Right ventricle myocardium inferior (tissue), 1 donor: ENCODE data around the gene AAMP. TPM values are rescaled to one million over a fixed set of nuclear protein-coding genes. Genes with fewer than 3 reads are reported as not detected.

Source experiments
- ATAC-seq: fragments of 200-7000 bp; cut with Tn5 transposase; one replicate; pipeline ENCODE4 v1.9.1; 2020; ENCODE audit warnings: mild to moderate bottlenecking, moderate library complexity
- DNase-seq: peaks from one replicate; pipeline ENCODE4 v3.0.0; 2021; ENCODE audit errors: missing footprints
- intact Hi-C: fragments of 100-400 bp; cut with DNase I; formaldehyde crosslinking; loops from one replicate; pipeline ENCODE4 v1.11.0; 2022
- total RNA-seq: library from RNA; stranded (reverse); fragmentation: NEBNext Ultra II Directional; extraction: Animal tissue kit (Norgen Biotek cat#: 25700); gene quantifications from one replicate; pipeline ENCODE4 v1.2.1, GENCODE V29; 2021
- donor health status: DM: no; HTN: yes; CAD: no; lungs with severe emphysema.

The AAMP gene
- total RNA-seq, 1 donor from 2014 or later = 50.6 TPM

DNA sequence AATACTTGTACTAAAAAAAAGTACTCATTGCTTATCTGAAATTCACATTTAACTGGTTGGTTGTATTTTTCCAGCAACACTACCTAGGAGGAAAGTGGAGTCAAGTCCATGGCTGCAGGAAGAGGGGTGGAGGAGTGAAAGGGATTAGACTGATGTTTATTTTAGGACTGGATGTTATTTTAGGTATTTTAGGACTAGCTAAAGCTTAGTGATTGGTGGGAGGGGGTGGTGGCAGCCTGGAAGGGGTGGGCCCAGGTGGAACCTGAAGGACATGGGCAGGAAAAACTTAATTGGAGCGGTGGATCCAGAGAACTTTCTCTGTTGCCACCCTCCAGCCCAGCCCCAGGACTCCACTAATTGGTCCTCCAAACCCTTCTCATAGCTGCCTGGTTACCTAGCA, 26.3 kb upstream of the AAMP start:
- DNase-seq (no peak), ATAC-seq (no peak)
- intact Hi-C loops = no loop called here

DNA sequence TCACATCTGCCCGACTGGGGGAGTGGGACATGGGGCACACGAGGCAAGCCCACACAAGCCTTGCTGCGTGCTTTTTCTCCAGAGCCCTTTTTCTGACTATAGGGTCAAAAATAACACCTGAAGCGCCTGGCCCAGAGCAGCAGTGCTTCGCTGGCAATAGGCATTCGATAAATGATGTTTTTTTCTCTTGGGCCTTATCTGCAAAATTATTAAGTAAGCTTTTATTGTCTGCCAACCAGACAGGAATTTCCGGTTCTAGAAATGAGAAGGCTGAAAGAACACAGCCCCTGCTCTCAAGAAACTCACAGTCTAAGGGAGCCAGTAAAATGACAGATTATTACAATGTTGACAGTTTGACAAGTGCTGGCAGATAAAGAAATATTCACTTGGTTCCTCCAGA, 25.1 kb upstream of the AAMP start:
- DNase-seq (no peak), ATAC-seq (no peak)
- intact Hi-C loops = no loop called here

DNA sequence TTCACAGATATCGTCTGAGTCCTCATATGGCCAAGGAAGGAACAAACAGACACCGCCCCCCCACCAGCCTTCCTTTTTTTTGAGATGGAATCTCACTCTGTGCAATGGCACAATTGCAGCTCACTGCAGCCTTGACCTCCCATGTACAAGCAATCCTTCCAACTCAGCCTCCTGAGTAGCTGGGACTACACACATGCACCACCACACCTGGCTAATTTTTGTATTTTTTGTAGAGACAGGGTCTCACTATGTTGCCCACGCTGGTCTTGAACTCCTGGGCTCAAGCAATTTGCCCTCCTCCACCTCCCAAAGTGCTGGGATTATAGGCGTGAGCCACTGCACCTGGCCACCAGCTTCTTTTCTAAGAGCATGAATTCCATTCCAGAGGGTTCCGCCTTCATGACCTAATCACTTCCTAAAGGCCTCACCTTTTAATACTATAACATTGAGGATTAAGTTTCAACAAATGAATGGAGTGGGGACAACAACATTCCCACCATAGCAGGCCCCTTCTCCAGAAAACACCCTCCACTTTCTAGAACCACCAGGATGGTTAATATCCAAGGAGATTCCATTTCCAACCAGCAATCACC, 24.6 kb upstream of the AAMP start:
- ATAC-seq (no peak), DNase-seq (no peak)
- intact Hi-C loops = loop anchor here (5.0 kb wide), 2 partner anchors 73 to 173 kb away; no protein-coding TSS in a partner anchor

DNA sequence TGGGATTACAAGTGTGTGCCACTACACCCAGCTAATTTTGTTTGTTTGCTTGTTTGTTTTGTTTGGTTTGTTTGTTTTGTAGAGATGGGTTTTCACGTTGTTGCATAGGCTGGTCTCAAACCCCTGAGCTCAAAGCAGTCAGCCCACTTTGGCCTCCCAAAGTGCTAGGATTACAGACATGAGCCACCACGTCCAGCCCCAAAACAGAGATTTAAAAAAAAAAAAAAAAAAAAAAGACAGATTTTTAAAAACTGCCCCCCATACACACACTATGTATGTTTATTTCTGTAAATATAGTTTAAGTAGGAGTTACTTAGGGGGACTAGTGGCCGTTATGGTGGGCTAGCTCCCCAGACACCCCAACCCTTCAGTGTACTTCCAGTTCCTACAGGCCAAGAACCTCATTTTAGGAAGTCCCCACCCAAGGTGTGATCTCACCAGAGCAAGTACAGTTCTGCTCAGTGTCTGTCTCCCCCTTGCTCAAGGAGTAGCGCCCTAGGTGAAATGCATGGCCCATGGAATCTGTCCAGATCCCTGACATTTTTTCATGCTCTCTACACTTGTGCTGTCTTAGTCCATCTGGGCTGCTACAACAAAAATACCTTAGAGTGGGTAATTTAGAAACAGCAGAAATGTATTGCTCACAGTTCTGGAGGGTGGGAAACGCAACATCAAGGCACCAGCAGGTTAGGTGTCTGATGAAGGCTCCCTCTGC, 23.9 kb upstream of the AAMP start:
- DNase-seq = no peak
- ATAC-seq = no peak
- intact Hi-C loops = loop anchor here (5.0 kb wide), 2 partner anchors 73 to 173 kb away; no protein-coding TSS in a partner anchor

DNA sequence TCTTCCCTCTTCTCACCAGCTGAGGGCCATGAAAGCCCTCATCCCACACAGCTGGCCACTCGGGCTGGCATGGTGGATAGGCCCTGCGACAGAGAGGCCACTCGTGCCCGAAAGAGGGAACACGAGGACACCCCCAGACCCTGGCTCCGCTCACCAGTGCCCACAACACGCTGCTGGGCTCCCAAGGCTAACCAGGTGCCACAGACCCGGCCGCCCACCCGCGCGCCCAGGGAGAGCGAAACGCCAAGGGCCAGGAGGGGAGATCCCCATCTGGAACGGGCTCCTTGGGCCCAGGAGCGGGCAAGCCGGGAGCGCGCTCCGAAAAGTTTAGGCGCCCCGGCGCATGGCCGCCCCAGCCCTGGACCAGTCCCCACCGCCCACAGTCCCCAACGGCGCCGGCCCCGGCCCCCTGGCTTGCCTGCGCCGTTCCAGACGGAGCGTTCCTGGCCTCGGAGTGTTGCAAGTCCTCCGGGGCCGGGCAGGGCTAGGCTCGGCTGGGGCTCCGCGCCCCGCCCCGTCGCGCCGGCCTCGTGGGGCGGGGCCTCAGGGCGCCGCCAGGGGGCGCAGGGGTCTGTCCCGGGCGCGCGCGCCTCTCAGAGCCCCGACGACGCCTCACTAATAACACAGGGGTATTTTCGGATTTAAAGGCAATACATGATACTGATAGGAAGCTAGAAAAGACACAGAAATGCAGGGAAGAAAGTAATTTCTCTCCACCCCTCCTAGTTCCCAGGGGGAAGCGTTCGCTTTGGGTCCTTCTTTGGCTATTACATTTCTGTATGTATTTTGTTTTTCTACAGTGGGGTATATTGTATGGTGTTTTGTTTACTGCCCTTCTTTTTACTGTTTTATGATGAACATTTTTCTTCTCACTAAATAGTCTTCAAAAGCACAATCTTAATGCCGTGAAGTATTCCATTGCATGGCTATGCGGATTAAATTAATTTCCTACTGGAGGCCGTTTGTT, 22.4 kb upstream of the AAMP start, which contains the start of gene TMBIM1:
Gene TMBIM1, minus strand, starts transcription at position 456 of the 967 bp plus-strand sequence. CDS start 10,362 bp downstream, outside the sequence.
- peak; percentile 94 for ATAC-seq
- DNase-seq = peak; percentile 95
- intact Hi-C loops = loop anchor here (1.0 to 5.0 kb wide), 3 partner anchors 22 to 175 kb away; partner anchors contain the start of genes AAMP and PNKD

DNA sequence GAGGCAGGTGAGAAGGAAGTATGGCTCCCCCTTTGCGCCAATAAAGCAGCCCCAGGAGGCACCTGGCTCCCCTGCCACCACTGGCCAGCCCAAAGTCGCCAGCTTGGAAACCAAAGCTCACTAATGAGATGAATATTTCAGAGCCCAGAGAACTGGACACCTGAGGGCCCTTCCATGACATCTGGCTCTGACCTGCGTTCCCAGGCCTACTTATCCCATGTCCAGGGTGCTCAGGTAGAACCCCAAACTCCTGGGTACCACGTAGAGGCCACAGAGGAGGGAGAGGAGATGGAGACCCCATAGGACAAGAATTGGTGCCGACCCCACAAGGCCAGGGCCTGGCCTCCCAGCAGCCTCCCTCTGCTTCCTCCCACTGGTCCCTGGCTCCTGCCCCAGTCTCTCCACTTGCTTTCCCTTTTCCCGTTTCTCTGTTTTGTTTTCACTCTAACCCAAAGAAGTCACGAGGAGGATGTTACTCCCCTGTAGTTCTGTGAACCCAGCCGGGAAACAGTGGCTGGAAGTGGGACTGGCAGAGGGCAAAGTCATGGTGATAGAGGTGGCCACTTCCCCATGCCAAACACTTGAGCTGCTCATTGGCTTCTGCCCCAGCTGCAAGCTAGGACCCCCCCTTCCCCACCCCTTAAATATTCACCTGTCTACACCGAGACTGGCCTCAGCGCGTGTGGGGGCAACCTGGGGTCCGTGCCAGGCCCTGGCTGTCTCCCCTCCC, 21.5 kb upstream of the AAMP start:
- intact Hi-C loops = loop anchor here (1.0 to 5.0 kb wide), 4 partner anchors 21 to 176 kb away; partner anchors contain the start of genes AAMP and PNKD
- ATAC-seq (peak; percentile 17), DNase-seq (no peak)

DNA sequence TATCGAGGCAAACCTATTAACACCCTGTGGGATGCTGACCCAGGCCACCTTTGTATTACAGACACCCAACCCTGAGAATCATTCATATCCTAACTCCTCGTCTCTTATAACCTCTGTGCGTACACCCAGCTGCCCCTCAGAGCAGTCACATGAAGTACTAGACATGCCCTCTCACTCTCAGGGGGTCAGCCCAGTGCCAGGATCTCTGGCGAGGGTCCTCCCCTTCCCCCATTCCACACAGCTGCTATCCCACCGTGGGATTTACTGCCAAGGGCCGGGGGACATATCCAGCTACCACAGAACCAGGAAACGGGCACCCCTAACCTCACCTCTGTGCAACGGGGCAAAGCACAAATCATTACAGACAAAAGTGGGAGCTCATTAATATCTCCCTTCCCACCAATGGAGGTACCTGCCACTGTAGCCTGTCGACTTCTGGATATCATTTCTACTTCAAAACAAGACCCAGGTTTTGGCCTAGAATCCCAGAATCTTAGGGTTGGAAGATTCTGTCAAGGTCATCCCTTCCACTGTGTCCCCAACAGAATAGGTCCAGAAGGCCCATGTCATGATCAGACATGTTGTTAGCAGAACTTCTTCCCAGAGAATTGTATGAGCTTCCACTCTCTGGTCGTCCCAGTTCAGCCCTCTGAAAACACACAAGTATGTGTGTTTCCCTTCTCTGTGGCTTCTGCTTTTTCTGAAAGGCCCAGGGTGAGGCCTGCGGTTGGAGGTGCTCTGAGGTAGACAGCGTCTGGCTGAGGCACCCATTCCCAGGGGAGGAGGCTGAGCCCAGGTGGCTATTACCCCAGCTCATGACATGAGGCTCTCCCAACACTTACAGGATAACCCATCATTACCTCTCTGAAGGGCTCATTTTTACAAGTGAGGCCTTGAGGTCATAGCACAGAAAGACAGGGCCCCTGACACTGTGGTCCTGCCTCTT, 20.7 kb upstream of the AAMP start:
- intact Hi-C loops = loop anchor here (2.0 to 5.0 kb wide), 3 partner anchors 77 to 177 kb away; no protein-coding TSS in a partner anchor
- DNase-seq = no peak
- ATAC-seq = no peak

DNA sequence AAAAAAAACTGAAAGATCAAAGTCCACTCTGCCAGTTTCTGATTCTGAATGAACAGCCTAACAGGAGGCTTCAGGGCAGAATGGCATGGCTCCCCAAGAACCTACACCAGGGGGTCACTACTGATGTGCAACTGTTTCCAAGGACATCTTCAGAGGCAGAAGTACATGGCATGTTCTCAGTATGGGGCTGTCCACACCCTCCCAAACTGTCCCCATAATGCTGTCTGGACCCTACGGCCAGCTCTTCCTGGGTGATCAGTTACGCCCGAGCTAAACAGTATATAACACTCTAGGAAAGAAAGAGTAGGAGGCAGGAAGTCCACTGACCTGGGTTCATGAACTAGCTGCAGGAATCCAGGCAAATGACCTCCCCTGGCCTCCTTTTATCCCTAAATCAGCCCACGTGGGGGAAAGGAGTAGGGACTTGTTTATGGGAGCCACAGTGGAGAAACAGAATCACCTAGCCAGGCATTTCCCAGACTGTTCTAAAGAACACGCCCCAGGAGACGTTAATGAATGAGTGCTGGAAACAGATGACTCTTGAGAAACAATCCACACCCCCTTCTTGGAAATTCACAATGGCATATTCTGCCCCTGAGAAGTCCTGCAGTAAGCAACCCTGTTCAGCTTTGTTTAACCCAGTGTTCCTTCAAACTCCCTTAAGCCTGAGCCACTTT, 19.8 kb upstream of the AAMP start:
- ATAC-seq = no peak
- no peak for DNase-seq
- intact Hi-C loops = loop anchor here (2.0 to 10.0 kb wide), 4 partner anchors 78 to 275 kb away; partner anchors contain the start of genes CNOT9 and USP37

DNA sequence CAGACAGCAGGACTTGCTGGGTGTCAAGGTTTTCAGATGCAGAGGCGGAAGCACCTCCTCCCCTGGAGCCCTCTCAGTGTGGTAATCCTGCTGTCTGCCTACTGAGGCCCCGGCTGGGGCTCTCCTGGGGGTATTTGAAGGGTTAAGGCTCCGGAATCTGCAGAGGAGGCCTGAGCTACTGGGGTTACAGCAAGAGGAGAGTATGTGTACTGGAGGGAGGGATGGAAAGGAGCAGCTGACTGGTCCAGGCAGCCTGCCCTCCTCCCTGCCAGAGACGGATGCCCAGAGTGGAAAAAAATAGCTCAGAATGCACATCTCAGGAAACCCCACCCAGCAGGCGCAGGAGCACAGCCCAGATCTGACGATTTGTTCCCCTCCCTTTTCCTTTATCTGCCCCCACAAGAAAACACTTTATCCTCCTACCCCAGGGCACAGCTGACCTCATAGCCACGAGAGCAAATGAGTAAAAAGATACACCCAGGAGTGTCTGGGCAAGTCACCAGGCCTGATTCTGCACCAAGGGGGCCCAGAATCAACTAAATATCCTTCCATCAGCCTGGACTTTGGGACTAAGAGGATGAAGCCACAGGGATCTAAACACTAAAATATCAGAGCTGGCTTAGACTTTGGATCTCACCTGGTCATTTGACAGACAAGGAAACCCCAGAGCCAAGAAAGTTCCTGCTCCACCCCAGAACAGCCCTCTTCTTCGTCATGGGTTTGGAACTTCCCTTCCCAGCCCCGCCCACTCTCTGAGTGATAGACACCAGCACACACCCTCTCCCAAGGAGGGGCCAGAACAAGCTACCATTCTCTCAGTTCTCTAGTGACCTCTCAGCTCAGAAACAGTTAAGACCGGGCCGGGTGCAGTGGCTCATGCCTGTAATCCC, 16.9 kb upstream of the AAMP start:
- intact Hi-C loops = loop anchor here (2.0 to 10.0 kb wide), 2 partner anchors 16 to 278 kb away; partner anchors contain the start of genes AAMP, CNOT9, PNKD and USP37
- peak; percentile 89 for ATAC-seq
- DNase-seq = peak; percentile 93

DNA sequence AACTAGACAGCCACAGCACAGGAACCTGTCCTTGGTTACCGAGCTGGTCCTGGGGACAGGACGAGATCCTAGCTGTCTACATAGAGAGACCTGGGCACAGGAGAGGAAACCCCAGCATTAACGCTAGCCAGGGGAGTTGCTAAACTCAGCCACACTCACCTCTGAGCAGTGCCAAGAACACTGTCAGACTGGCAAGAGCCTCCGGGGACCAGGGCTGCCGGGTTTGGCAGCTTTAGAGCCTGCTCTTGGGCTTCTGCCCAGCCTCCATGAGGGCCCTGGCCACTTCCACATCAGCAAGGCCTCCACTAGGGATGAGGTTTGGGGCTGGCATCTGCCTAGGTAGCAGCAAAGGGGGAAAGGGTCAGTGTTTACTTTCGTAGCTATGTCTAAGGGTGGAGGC, 15.7 kb upstream of the AAMP start:
- intact Hi-C loops = loop anchor here (2.0 to 10.0 kb wide), 2 partner anchors 15 to 279 kb away; partner anchors contain the start of genes AAMP, CNOT9, PNKD and USP37
- ATAC-seq (peak; percentile 33), DNase-seq (peak; percentile 77)

DNA sequence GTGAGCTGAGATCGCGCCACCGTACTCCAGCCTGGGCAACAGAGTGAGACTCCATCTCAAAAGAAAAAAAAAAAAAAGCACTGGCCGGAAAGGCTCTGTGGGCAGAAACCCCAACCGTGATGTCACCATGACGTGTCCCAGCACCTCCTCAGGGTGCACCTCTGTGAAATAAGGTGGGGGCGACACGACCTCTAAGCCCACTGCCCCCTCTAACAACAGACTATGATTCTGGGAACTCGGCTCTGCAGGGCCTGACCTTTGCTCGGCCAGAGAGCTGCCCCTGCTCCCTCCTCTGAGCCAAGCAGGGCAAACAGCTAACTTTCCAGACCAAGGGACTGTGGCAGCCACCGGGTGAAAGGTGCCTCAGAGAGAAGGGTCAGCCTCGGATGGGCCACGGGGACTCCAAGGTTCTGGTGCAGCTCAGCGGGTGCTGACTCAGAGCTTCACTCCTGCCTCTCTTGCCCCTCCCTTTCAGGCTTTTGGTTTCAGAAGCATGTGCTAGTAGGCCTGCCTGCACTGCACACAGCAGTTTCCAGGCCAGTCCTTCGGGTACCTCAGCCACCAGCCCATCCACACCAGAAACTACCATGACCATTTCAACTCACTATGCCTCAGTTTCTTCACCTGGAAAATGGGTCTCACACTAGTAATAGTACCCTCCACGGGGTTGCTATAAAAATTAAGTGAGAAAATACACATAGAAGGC, 14.3 kb upstream of the AAMP start:
- ATAC-seq (no peak), DNase-seq (no peak)
- intact Hi-C loops = loop anchor here (10.0 kb wide), 1 partner anchor 281 kb away; the partner anchor contains the start of genes CNOT9 and USP37

DNA sequence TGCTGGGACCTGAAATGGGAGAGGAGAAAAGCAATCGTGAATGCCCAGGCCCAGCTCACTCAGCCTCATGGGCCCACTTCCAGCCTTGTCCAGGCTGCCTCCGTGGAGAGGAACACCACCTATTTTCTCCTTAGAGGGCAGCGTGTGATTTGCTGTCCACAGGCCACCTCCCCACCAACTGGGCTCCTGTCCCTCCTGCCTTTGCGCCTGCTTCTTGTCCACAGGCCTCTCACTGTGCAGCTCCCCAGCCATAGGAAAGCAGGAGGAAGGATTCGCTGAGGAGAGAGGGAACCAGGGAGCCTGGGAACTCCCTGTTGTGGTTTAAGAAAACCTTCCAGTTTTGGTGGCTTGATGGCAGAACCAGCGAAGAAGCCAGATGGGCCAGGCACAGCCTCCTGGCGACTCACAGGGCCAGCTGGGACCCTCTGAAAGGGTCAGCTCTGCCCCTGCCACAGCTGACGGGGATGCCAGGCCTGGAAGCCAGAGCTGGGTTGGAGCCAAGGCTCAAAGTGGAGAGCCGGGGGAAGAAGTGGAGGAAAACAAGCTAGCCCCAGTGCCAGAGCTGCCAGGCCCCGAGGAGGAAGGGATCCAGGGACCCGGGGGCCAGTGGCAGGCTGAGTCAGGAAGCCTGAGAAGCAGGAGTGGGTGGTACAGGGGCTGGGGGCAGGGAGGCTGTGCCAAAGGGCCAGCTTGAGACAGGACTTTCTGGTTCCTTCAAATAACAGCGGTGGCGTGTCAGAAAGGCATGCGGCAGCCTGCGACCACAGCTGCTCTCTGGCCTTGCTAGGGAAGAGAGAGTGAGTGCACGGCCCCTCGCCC, 12.4 kb upstream of the AAMP start:
- ATAC-seq (peak; percentile 4), DNase-seq (no peak)
- intact Hi-C loops = loop anchor here (10.0 kb wide), 1 partner anchor 282 kb away; the partner anchor contains the start of genes CNOT9 and USP37

DNA sequence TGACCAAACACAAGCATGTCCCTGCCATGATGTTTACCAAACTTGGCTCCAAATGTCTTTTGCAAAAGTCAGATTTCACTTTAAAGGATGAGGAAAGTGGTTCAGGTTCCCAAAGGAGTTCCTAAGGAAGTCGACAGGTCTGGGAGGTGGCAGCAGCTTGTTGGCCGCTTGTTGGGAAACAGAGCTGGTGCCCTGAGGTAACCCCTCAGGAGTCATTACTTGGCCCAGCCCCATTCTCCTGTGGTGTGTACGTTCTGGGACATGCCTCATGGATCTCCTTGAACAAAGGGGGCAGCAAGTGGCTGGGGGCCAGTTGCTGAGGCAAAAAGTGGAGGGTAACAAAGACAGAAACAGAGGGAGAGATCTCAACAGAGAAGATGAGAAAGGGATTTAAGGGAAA, 11.5 kb upstream of the AAMP start:
- ATAC-seq (peak; percentile 29), DNase-seq (no peak)
- intact Hi-C loops = loop anchor here (10.0 kb wide), 1 partner anchor 283 kb away; the partner anchor contains the start of genes CNOT9 and USP37
